ENCODE data around the gene PSMC3IP. TPM values are rescaled to one million over a fixed set of nuclear protein-coding genes. Genes with fewer than 3 reads are reported as not detected.

PSMC3IP gene
- total RNA-seq, 1 experiment from 2014 or later = 37.4 TPM

DNA sequence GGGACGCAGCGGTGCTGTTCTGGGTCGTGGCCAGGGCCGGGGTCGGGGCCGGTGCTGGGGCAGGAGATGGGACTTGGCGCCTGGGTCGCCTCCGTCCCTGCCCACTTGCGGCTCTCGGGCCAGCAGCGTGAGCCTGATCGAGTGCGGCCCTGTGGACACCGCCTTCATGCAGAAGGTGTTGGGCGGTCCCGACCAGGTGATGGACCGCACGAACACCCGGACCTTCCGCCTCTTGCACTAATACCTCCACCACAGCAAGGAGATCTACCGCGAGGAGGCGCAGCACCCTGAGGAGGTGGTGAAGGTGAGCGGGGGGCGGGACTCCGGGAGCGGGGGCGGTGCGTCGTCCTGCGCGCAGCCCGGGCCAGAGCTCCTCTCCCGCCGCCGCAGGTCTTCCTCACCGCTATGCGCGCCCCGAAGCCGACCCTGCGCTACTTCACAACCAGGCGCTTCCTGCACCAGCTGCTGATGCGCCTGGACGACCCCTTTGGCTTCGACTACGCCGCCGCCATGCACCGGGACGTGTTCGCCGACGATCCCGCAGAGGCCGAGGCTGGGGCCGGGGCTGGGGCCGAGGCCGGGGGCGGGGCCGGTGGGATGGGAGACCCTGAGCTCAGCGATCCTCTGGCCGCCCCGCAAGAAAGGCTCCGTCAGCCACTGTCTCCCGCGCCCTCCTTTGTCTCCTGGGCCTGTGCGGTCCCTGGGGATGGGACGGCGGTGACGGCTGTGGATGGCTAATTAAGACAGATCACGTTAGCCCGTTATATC, 29.3 kb downstream of the PSMC3IP start:
- Histone ChIP-seq H3K27ac (ENCODE audit: insufficient read length, low read depth, low read length) (no peak overlapping the region), H3K79me1 (ENCODE audit: insufficient read depth, low read depth, low read length, poor library complexity, severe bottlenecking) (no peaks in the 10 kb centered on the region), H4K5ac (ENCODE audit: insufficient read length, low read depth, low read length) (no peak overlapping the region), H2BK12ac (ENCODE audit: insufficient read length, low read depth, low read length) (no peak overlapping the region), H3K18ac (ENCODE audit: insufficient read length, low read depth, low read length) (no peak overlapping the region), H3T11ph (ENCODE audit: low read length) (no peak overlapping the region), H4K20me1 (ENCODE audit: control insufficient read depth, insufficient read depth, insufficient read length) (no peaks in the 10 kb centered on the region), H2AFZ (ENCODE audit: low read length) (no peak overlapping the region), H3K9ac (ENCODE audit: extremely low read depth, insufficient read length, low read length) (peak overlapping the region; percentile 20), H2AK5ac (ENCODE audit: insufficient read length, low read length) (no peak overlapping the region), H3K23me2 (ENCODE audit: insufficient read length, low read depth, low read length, poor library complexity, severe bottlenecking) (peaks cover 13% of the 10 kb centered on the region), H4K8ac (replicated peaks; ENCODE audit: insufficient read length, low read depth, low read length) (no peak overlapping the region), H3K56ac (ENCODE audit: insufficient read length, low read depth, low read length) (no peak overlapping the region), H2BK5ac (ENCODE audit: insufficient read length, low read length) (no peak overlapping the region), H3K4me2 (ENCODE audit: insufficient read depth, insufficient read length, low read length) (peak overlapping the region; percentile 49), H4K91ac (ENCODE audit: insufficient read length, low read depth, low read length) (no peak overlapping the region), H2BK20ac (ENCODE audit: low read depth, low read length, poor library complexity, severe bottlenecking) (no peak overlapping the region), H2BK15ac (ENCODE audit: low read depth, low read length) (no peak overlapping the region), H2BK120ac (ENCODE audit: low read depth, low read length, poor library complexity, severe bottlenecking) (no peak overlapping the region), H3K79me2 (ENCODE audit: insufficient read depth, low read length) (no peaks in the 10 kb centered on the region), H3K9me3 (ENCODE audit: control insufficient read depth, low read depth, low read length) (no peaks in the 10 kb centered on the region), H3K27me3 (ENCODE audit: insufficient read depth, low read length) (no peaks in the 10 kb centered on the region), H3K4ac (ENCODE audit: low read depth, low read length) (no peak overlapping the region), H3K14ac (ENCODE audit: insufficient read depth, low read length) (peak overlapping the region; percentile 85), H3K4me1 (ENCODE audit: insufficient read depth, low read length) (no peaks in the 10 kb centered on the region), H3K23ac (ENCODE audit: insufficient read length, low read depth, low read length) (no peak overlapping the region)
- Mint-ChIP-seq H3K27me3 (ENCODE audit: low read depth) (peaks cover 9% of the 10 kb centered on the region; the same call in 1 of the 2 replicates), H3K9me3 (no peaks in the 10 kb centered on the region), H3K4me1 (peaks cover 4 to 16% of the 10 kb centered on the region in 2 experiments), H3K4me3 (peak overlapping the region; percentile 56 to 70), H3K36me3 (ENCODE audit: insufficient read depth in 1 of 3, low read depth in 3 of 3) (peaks cover 0 to 5% (median 2%) of the 10 kb centered on the region in 3 experiments; a peak in 2 of 7 replicates), H3K27ac (no peak overlapping the region)
- TF ChIP-seq, protein P1, sequence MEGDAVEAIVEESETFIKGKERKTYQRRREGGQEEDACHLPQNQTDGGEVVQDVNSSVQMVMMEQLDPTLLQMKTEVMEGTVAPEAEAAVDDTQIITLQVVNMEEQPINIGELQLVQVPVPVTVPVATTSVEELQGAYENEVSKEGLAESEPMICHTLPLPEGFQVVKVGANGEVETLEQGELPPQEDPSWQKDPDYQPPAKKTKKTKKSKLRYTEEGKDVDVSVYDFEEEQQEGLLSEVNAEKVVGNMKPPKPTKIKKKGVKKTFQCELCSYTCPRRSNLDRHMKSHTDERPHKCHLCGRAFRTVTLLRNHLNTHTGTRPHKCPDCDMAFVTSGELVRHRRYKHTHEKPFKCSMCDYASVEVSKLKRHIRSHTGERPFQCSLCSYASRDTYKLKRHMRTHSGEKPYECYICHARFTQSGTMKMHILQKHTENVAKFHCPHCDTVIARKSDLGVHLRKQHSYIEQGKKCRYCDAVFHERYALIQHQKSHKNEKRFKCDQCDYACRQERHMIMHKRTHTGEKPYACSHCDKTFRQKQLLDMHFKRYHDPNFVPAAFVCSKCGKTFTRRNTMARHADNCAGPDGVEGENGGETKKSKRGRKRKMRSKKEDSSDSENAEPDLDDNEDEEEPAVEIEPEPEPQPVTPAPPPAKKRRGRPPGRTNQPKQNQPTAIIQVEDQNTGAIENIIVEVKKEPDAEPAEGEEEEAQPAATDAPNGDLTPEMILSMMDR (conservative IDR thresholded peaks at IDR 0.05) = peak; percentile 76
- no CpG with 5 or more reads among the region's 74 CpGs for WGBS (ENCODE audit: extremely low coverage, insufficient read length, low lambda C conversion rate)
- peak; percentile 97 for DNase-seq
